Measurements from ENCODE around the gene RPS16.
"Not testable (repeated sequence)": the region's sequence is repeated elsewhere in the genome, so short reads cannot be mapped to it uniquely, and the experiment has no call there.

The RPS16 gene

GRCh38 chr19:39435499-39436349 is at the start of gene RPS16:
TSS of gene RPS16 (minus strand) at chr19:39435949. CDS start at chr19:39435895, 54 bp downstream.
- DNase-seq, result peak; percentile 96

DNA sequence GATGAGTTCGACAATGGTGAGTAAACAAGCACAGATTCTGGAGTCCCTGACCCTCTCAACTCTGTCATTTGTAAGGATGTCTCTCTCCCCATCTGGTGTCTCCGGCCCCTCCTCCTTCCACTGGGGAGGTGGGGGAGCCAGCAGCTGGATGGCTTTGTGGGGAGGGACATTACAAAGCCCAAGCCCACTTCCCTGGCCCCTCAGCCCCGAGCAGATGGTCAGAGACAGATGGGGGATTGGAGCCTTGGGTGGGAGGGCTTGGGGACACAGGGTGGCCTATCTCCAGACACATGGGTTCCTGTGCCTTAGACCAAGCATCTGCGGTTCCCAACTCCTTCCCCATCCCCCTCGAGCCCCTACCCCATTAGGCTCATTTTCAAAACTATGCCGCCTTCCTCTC is 47.4 kb upstream of the RPS16 start:
- no peak for DNase-seq

- no peak for DNase-seq
Measured at GRCh38 chr19:39481676-39482075, 45.9 kb upstream of the RPS16 start.

DNA sequence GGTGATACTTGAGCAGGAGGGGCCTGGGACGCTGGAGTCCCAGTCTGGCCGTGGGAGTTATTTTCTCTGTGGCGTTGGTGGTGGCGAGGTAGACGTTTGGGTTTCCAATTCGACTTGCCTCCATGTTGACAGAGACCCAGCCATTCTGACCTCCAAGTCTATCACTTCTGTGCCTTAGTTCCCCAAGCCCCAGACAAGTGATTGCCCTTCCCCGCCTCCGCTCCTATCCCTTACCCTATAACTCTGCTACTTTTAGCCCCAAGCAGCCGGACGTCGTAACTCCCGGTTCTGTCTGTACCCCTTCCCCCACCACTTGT is 45.4 kb upstream of the RPS16 start:
- no peak for DNase-seq

DNA sequence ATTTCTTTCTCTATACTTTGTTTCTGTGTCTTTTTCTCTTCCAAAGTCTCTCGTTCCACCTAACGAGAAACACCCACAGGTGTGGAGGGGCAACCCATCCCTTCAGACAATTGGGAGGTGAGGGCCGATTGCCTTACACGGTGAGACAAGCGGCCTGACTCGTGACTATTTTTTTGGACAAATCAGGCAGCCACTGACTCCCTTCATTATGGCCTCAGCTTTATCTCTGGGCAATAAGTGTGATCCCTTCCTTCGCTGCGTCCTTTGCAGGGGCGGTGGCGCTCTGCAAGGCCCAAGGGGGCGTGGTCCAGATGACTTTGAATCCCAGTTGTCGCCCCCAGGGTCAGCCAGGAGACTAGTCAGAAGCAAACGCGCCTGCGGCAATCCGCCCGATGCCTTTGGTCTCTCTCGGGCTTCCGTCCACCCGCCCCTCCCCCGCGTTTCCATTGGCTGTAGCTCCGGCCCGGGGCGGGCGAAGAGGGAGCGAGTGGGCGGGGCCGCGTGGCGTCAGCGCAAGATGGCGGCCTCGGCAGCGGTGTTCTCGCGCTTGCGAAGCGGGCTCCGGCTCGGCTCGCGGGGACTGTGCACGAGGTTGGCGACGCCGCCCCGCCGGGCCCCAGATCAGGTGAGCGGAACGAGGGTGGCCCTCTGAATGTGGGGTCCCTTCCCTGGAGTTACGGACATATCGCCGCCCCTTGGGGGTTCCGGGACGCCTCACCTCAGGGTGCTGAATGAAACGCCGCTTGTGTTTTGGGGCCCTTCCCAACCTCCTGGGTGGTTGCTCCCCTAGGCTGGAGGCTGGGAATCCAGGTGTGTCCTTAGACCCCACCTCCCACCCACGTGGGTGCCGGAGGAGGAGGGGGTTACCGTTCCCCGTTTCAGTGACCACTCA is 44.8 kb upstream of the RPS16 start, which contains the start of gene TIMM50:
TIMM50 (plus strand) TSS at position 502 of the 892 bp plus-strand sequence; CDS start at position 518, 16 bp downstream.
- peak; percentile 95 for DNase-seq

- DNase-seq, result no peak
Measured at GRCh38 chr19:39479916-39480315, 44.2 kb upstream of the RPS16 start.

- not testable (repeated sequence) for DNase-seq
Measured at GRCh38 chr19:39479319-39479801, 43.6 kb upstream of the RPS16 start.

DNA sequence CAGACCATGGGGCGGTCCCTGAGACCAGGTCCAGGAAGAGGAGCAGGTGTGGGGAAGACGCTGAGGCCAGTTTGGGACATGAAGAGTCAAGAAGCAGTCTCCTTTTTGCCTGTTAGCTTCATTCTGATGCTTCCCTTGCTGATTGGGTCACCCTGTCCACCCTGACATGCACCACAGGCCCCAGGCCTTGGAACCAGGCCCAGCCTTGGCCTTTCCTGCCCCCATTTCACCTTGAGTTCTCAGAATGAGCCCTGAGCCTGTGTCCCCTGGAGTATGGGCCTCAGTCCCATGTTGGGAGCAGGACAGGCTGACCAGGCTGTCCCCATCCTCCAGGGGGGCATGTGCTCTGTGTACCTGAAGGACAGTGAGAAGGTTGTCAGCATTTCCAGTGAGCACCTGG is 40.0 kb upstream of the RPS16 start:
- no peak for DNase-seq

DNA sequence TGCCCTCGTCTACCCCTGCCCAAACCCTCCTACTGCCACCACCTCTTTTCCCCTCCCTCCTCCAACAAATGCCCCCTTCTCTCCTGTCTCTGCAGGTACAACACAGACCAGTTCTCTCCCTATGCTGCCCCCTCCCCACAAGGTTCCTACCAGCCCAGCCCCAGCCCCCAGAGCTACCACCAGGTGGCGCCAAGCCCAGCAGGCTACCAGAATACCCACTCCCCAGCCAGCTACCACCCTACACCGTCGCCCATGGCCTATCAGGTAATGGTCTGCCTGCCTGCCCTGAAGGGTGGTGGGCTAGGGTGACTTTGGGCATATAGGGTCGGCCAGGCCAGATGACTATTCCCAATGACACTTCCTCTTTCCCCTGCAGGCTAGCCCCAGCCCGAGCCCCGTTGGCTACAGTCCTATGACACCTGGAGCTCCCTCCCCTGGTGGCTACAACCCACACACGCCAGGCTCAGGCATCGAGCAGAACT is 38.4 kb upstream of the RPS16 start:
- no peak for DNase-seq

GRCh38 chr19:39473443-39473960 is 37.8 kb upstream of the RPS16 start:
- DNase-seq, result no peak

DNA sequence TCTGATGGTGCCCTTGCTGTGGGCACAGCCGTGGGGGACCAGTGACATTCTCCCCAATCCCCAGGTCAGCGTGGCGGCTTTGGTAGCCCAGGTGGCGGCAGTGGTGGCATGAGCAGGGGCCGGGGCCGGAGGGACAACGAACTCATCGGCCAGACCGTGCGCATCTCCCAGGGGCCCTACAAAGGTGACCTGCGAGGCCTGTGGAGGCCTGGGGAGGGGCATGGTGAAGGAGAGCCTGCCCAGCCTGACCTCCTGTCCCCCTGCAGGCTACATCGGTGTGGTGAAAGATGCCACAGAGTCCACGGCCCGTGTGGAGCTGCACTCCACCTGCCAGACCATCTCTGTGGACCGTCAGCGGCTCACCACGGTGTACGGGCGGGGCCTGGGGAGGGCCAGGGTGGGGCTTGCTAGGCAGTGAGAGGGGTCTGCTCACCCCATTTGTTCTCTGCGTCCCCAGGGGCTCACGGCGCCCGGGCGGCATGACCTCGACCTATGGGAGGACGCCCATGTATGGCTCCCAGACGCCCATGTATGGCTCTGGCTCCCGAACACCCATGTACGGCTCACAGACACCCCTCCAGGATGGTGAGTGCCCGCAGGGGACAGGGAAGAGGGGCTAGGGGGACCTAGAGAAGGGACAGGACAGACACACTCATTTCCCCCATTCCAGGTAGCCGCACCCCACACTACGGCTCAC is 37.1 kb upstream of the RPS16 start:
- no peak for DNase-seq

DNA sequence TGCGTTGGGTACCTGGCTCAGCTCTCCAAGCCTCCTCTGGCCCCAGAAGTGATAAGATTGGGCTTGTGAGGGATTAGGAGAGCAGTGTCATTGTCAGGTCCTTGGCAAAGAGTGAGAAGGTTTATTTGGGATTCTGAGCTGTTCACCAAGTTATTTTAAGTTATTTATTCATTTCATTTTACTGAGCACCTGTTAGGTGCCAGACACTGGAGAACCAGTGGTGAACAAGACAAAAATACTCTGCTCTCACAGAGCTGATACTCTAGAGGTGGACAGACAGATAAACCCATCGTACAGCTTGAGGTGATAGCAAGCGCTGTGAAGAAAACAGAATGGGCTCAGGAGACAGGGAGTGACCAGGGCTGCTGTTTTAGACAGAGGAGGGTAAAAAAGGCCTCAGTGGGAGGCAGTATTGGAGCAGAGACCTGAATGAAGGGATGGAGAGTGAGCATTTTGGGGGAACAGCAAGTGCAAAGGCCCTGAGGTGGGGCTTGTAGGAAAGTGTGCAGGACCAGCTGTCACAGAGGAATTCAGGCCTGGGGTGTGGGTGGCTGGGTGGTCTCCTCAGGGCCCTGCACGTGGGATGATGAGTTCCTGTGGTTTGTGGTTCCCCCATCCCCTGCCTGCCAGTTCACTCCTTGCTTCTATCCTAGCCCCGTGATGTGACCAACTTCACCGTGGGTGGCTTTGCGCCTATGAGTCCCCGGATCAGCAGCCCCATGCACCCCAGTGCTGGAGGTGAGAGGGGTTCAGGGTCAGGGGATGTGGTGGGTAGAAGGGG is 36.2 kb upstream of the RPS16 start:
- no peak for DNase-seq

GRCh38 chr19:39470724-39471339 is 35.1 kb upstream of the RPS16 start:
- DNase-seq, result no peak

GRCh38 chr19:39469567-39469966 is 33.8 kb upstream of the RPS16 start:
- no peak for DNase-seq

GRCh38 chr19:39469036-39469435 is 33.3 kb upstream of the RPS16 start:
- no peak for DNase-seq

GRCh38 chr19:39467941-39468340 is 32.2 kb upstream of the RPS16 start:
- no peak for DNase-seq

- no peak for DNase-seq
Measured at GRCh38 chr19:39465956-39466747, 30.4 kb upstream of the RPS16 start.

GRCh38 chr19:39463403-39463802 is 27.7 kb upstream of the RPS16 start:
- no peak for DNase-seq

- not testable (repeated sequence) for DNase-seq
Measured at GRCh38 chr19:39451257-39451656, 15.5 kb upstream of the RPS16 start.

- no peak for DNase-seq
Measured at GRCh38 chr19:39449116-39449797, 13.5 kb upstream of the RPS16 start.
